Mucosa of descending colon (tissue), 3 donors: Measurements from ENCODE around the gene CLNK. TPM values are rescaled to one million over a fixed set of nuclear protein-coding genes. Genes with fewer than 3 reads are reported as not detected.

Experiments used
- ATAC-seq: fragments of 200-7000 bp; cut with Tn5 transposase; one replicate; pipeline ENCODE4 v1.9.1; 2020; ENCODE audit warnings: mild to moderate bottlenecking, moderate library complexity
- DNase-seq, 3 donors: peaks; one replicate each; pipeline ENCODE4 v3.0.0-alpha.2; 2020
- H3K36me3 ChIP-seq: fragments of 200-600 bp; one replicate; pipeline ENCODE4 v1.8.0; 2021; ENCODE audit warnings: low read depth, mild to moderate bottlenecking
- H3K4me1 ChIP-seq: fragments of 200-600 bp; one replicate; pipeline ENCODE4 v1.8.0; 2021; ENCODE audit warnings: low read depth, mild to moderate bottlenecking
- H3K4me3 ChIP-seq: fragments of 200-600 bp; one replicate; pipeline ENCODE4 v1.8.0; 2021; ENCODE audit warnings: mild to moderate bottlenecking
- H3K9me3 ChIP-seq: fragments of 200-600 bp; one replicate; pipeline ENCODE4 v1.8.0; 2021; ENCODE audit warnings: mild to moderate bottlenecking
- intact Hi-C, 2 donors: fragments of 100-400 bp; cut with DNase I in 1 of 2; cut with micrococcal nuclease in 1 of 2; formaldehyde crosslinking; loops; one replicate each; pipeline versions ENCODE4 v1.11.0 to v1.11.1; 2022; cut with DNase I, micrococcal nuclease
- total RNA-seq, 3 donors: library from RNA; stranded (reverse); fragmentation: NEBNext Ultra II Directional in 2 of 3; extraction: Animal tissue kit (Norgen Biotek cat#: 25700) in 2 of 3; gene quantifications; one replicate each; pipeline versions ENCODE4 v1.2.1 to v1.2.4, GENCODE V29; 2021 to 2023
- TF ChIP-seq, protein P1 (sequence below): fragments of 200-600 bp; IDR thresholded peaks from one replicate; pipeline ENCODE4 v1.8.0; 2022; ENCODE audit warnings: antibody characterized with exemption, mild to moderate bottlenecking
- donor health status: DM: no; HTN: no; CAD: no; lungs with moderate emphysema.
- donor health status: DM: no; HTN: no; CAD: no.
- donor health status: DM: no; HTN: yes; CAD: no.

CLNK gene
- total RNA-seq, 3 donors from 2014 or later: 0.27 to 0.60 TPM; not detected in 1

GRCh38 chr4:10529291-10530136 is 155.1 kb downstream of the CLNK start:
- intact Hi-C loops: loop anchor here in 1 of 2 donors (10.0 kb wide), 1 partner anchor 365 kb away; no protein-coding TSS in a partner anchor
- ATAC-seq (peak; percentile 22), DNase-seq (no peak)
- no peak overlapping the region for H3K4me3 ChIP-seq
- no peaks in the 10 kb centered on the region for H3K4me1 ChIP-seq
- TF ChIP-seq, protein P1, sequence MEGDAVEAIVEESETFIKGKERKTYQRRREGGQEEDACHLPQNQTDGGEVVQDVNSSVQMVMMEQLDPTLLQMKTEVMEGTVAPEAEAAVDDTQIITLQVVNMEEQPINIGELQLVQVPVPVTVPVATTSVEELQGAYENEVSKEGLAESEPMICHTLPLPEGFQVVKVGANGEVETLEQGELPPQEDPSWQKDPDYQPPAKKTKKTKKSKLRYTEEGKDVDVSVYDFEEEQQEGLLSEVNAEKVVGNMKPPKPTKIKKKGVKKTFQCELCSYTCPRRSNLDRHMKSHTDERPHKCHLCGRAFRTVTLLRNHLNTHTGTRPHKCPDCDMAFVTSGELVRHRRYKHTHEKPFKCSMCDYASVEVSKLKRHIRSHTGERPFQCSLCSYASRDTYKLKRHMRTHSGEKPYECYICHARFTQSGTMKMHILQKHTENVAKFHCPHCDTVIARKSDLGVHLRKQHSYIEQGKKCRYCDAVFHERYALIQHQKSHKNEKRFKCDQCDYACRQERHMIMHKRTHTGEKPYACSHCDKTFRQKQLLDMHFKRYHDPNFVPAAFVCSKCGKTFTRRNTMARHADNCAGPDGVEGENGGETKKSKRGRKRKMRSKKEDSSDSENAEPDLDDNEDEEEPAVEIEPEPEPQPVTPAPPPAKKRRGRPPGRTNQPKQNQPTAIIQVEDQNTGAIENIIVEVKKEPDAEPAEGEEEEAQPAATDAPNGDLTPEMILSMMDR: no peak
- no peaks in the 10 kb centered on the region for H3K36me3 ChIP-seq
- H3K9me3 ChIP-seq: no peaks in the 10 kb centered on the region

GRCh38 chr4:10527438-10527837 is 157.1 kb downstream of the CLNK start:
- no peak for ATAC-seq
- Histone ChIP-seq H3K9me3 (no peaks in the 10 kb centered on the region), H3K4me1 (no peaks in the 10 kb centered on the region), H3K36me3 (no peaks in the 10 kb centered on the region), H3K4me3 (no peak overlapping the region)
- no peak for DNase-seq
- TF ChIP-seq, protein P1: no peak
- intact Hi-C loops: no loop called here

GRCh38 chr4:10526429-10527222 is 157.9 kb downstream of the CLNK start:
- DNase-seq (peak in 1 of 3 donors; percentile 21), ATAC-seq (peak; percentile 96)
- Histone ChIP-seq H3K4me3 (no peak overlapping the region), H3K36me3 (no peaks in the 10 kb centered on the region), H3K9me3 (no peaks in the 10 kb centered on the region), H3K4me1 (no peaks in the 10 kb centered on the region)
- intact Hi-C loops: no loop called here
- TF ChIP-seq, protein P1: no peak

DNA sequence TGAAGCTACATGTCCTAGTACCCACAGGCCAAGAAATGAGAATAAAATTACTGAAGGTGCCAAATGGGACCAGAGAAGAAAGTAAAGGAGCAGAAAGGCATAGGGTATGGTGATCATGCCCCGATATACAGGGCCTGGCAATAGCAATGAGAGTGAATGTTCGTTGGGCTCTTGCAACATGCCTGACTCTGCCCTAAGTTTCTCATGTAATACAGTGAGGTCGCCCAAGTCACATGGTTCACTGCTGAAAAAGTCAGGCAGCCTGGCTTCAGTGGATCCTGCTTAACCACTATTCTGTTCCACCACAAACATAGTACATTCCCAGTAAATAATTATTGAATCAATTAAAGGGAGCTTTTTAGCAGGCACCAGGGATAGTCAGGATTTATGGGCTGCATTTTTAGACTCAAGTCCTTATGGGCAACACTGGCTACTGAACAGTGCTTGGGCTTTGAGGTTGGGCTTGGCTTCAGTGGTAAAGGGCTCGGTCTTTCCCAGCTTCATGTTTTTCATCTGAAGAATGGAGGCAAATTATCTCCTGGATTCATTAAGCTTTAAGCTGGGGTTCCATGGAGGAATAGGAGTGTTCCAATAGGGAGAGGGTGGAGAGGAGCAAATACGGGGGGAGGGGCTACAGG is 160.3 kb downstream of the CLNK start:
- Histone ChIP-seq H3K4me3 (no peak overlapping the region), H3K4me1 (no peaks in the 10 kb centered on the region), H3K36me3 (no peaks in the 10 kb centered on the region), H3K9me3 (no peaks in the 10 kb centered on the region)
- ATAC-seq: no peak
- TF ChIP-seq, protein P1: no peak
- no peak for DNase-seq
- intact Hi-C loops: no loop called here

DNA sequence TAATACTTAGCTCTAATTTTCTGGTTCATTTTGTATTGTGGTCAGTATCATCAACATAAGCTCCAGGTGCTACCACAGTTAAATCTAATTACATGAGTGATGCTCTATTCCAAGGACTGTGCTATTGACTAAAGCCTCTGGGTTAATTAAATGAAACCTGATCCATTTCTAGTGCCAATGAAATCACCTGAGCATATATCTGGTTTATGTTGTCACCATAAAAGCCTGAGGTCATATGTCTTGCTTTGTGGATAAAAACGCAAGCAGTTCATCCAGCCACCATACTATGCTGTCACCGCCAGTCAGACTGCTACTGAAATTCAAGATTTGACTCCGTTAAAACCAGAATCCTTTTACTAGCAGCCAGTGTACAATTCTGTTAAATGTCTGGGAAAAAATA is 163.1 kb downstream of the CLNK start:
- intact Hi-C loops: no loop called here
- ATAC-seq: no peak
- TF ChIP-seq, protein P1: no peak

More for the DNA sequence above, 163.1 kb downstream of the CLNK start:
- DNase-seq: no peak
- Histone ChIP-seq H3K36me3 (no peaks in the 10 kb centered on the region), H3K4me1 (no peaks in the 10 kb centered on the region), H3K9me3 (no peaks in the 10 kb centered on the region), H3K4me3 (no peak overlapping the region)
